Renal cortex interstitium (tissue), 11 donors: ENCODE measurements around the gene MOGAT3. TPM values are rescaled to one million over a fixed set of nuclear protein-coding genes. Genes with fewer than 3 reads are reported as not detected.

Experiments
- DNase-seq, 11 donors: peaks; one replicate each; pipeline ENCODE4 v3.0.0-alpha.2; 2013; ENCODE audit warnings: low read depth in 9 of 11, low spot score in 4 of 11; ENCODE audit errors: extremely low read depth in 1 of 11
- polyA plus RNA-seq, 3 donors: library from polyadenylated mRNA; unstranded; fragments of 120-200 nt; gene quantifications; one replicate each; pipeline ENCODE4 v1.2.1, GENCODE V29; 2013; ENCODE audit not compliant: insufficient read length in 3 of 3

The MOGAT3 gene
- polyA plus RNA-seq, 3 donors = 0.53 to 1.5 (median 0.99) TPM

- no peak for DNase-seq
Observed at GRCh38 chr7:101180130-101180755, 20.6 kb downstream of the MOGAT3 start, which contains the start of gene NAT16. Gene NAT16 (minus strand): TSS chr7:101180293. CDS start chr7:101174807, 5,486 bp downstream.

- DNase-seq = no peak
Observed at GRCh38 chr7:101179713-101180112, 21.1 kb downstream of the MOGAT3 start.

- no peak for DNase-seq
Observed at GRCh38 chr7:101179117-101179516, 21.7 kb downstream of the MOGAT3 start.

GRCh38 chr7:101177644-101178043 lies 23.2 kb downstream of the MOGAT3 start:
- DNase-seq = no peak

- DNase-seq = no peak
Observed at GRCh38 chr7:101175664-101176063, 25.2 kb downstream of the MOGAT3 start.

- DNase-seq = no peak
Observed at GRCh38 chr7:101174322-101174854, 26.4 kb downstream of the MOGAT3 start.

- DNase-seq = no peak
Observed at GRCh38 chr7:101173752-101174244, 27.0 kb downstream of the MOGAT3 start.

- no peak for DNase-seq
Observed at GRCh38 chr7:101172854-101173751, 27.7 kb downstream of the MOGAT3 start.

- DNase-seq = no peak
Observed at GRCh38 chr7:101172005-101172853, 28.6 kb downstream of the MOGAT3 start.

GRCh38 chr7:101171442-101171837 lies 29.4 kb downstream of the MOGAT3 start:
- no peak for DNase-seq

- no peak for DNase-seq
Observed at GRCh38 chr7:101170617-101171441, 30.0 kb downstream of the MOGAT3 start.

- DNase-seq = peak in 2 of 11 donors; percentile 46 to 49
Observed at GRCh38 chr7:101169838-101170551, 30.8 kb downstream of the MOGAT3 start.

- DNase-seq = no peak
Observed at GRCh38 chr7:101169110-101169837, 31.6 kb downstream of the MOGAT3 start.

GRCh38 chr7:101168412-101169049 lies 32.3 kb downstream of the MOGAT3 start:
- no peak for DNase-seq

GRCh38 chr7:101167645-101168411 lies 33.0 kb downstream of the MOGAT3 start:
- DNase-seq = no peak
